GM18517 (cell line): ENCODE data around the gene STPG1.

Experiments
- ATAC-seq: cut with Tn5 transposase; IDR thresholded peaks from one replicate; pipeline ENCODE4 v1.9.1; 2021; ENCODE audit warnings: mild to moderate bottlenecking, moderate library complexity; ENCODE audit not compliant: unreplicated experiment

Gene STPG1

GRCh38 chr1:24344090-24344742, 69.4 kb downstream of the STPG1 start:
- no peak for ATAC-seq

GRCh38 chr1:24343412-24344089, 70.0 kb downstream of the STPG1 start:
- ATAC-seq, result no peak

GRCh38 chr1:24341260-24341659, 72.3 kb downstream of the STPG1 start:
- ATAC-seq, result no peak

GRCh38 chr1:24340770-24341169, 72.8 kb downstream of the STPG1 start:
- no peak for ATAC-seq

- ATAC-seq, result no peak
Measured at GRCh38 chr1:24339996-24340395, 73.6 kb downstream of the STPG1 start.

- no peak for ATAC-seq
Measured at GRCh38 chr1:24338447-24338846, 75.1 kb downstream of the STPG1 start.

GRCh38 chr1:24337455-24337854, 76.1 kb downstream of the STPG1 start:
- ATAC-seq, result no peak

GRCh38 chr1:24336075-24336474, 77.5 kb downstream of the STPG1 start:
- no peak for ATAC-seq

GRCh38 chr1:24331961-24332673, 81.5 kb downstream of the STPG1 start:
- ATAC-seq, result no peak

GRCh38 chr1:24329797-24330543, 83.6 kb downstream of the STPG1 start:
- no peak for ATAC-seq

- no peak for ATAC-seq
Measured at GRCh38 chr1:24329331-24329730, 84.3 kb downstream of the STPG1 start.

GRCh38 chr1:24327891-24328290, 85.7 kb downstream of the STPG1 start:
- ATAC-seq, result no peak

- ATAC-seq, result no peak
Measured at GRCh38 chr1:24327486-24327885, 86.1 kb downstream of the STPG1 start.

- no peak for ATAC-seq
Measured at GRCh38 chr1:24325587-24326449, 87.8 kb downstream of the STPG1 start.

GRCh38 chr1:24324903-24325302, 88.7 kb downstream of the STPG1 start:
- no peak for ATAC-seq

GRCh38 chr1:24323281-24323680, 90.3 kb downstream of the STPG1 start:
- ATAC-seq, result no peak

GRCh38 chr1:24322470-24323177, 91.0 kb downstream of the STPG1 start:
- no peak for ATAC-seq

- ATAC-seq, result peak; percentile 60
Measured at GRCh38 chr1:24321697-24322469, 91.7 kb downstream of the STPG1 start.

GRCh38 chr1:24321126-24321525, 92.5 kb downstream of the STPG1 start:
- ATAC-seq, result no peak
